NCI-H460 (cell line): Measurements from ENCODE around the gene GXYLT1. TPM values are rescaled to one million over a fixed set of nuclear protein-coding genes. Genes with fewer than 3 reads are reported as not detected.
"Not testable (repeated sequence)": the region's sequence is repeated elsewhere in the genome, so short reads cannot be mapped to it uniquely, and the experiment has no call there.

Experiments used
- DNase-seq: peaks from one replicate; pipeline ENCODE4 v3.0.0-alpha.2; 2016; ENCODE audit warnings: low read depth; ENCODE audit errors: extremely low read depth
- total RNA-seq: library from RNA; depleted of rRNA; stranded (reverse); fragments of >200 nt; shearing (Covaris generic); gene quantifications from 2 replicates; pipeline ENCODE4 v1.2.3, GENCODE V29; 2014

The GXYLT1 gene
- total RNA-seq, 1 experiment from 2014 or later = 20.1 TPM

DNA sequence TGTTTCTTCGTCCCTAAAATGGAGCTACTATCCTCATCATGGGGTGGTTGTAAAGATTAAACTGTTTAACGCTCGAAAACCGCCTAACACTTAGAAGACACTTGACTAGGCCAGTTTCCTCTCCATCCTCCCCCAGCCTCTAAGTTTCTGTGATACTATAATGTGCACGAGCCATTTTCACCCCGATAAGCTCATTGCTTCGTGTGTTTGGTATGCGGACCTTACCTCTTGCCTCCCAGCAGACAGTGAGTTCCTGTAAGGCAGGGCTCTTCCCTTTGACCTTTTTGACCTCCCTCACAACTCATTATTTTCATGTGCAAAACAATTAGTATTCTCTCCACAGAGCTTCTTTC, 499 bp upstream of the GXYLT1 start:
- DNase-seq = no peak

- DNase-seq = no peak
These were observed 591 bp downstream of the GXYLT1 start for GRCh38 chr12:42144158-42144407.

DNA sequence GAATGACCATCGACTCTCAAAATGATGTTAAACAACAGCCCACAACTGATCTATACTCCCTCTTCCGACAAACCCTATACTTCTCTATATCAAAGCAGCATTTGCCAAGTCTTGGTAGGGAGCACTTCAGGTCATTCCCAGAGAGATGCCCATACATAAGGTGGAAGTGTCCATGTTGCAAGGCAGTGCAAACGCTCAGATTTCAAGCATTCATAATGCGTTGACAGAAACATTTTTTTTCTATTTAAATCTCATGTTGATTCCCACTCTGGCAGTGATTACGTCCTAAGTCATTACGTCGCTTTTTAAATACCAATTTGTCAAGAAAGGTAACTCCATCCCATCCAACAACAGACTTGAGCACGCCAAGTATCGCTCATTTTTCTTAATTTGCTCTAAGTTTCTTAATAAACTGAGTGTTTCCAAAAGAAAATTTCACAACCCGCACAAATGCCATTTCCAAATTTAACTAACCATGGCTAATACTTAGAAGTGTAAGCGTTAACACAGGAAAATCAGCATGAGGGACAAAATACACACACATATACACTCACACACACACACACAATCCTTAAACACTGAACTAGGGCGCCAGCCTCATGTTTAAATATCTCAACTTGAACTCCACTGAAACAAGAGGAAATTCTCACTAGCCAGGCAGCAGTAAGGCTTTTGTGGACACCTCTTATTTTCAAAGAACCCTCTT, 1.1 kb downstream of the GXYLT1 start:
- no peak for DNase-seq

- DNase-seq = no peak
These were observed 2.6 kb downstream of the GXYLT1 start for GRCh38 chr12:42141981-42142606.

- DNase-seq = no peak
These were observed 3.8 kb downstream of the GXYLT1 start for GRCh38 chr12:42140901-42141300.

DNA sequence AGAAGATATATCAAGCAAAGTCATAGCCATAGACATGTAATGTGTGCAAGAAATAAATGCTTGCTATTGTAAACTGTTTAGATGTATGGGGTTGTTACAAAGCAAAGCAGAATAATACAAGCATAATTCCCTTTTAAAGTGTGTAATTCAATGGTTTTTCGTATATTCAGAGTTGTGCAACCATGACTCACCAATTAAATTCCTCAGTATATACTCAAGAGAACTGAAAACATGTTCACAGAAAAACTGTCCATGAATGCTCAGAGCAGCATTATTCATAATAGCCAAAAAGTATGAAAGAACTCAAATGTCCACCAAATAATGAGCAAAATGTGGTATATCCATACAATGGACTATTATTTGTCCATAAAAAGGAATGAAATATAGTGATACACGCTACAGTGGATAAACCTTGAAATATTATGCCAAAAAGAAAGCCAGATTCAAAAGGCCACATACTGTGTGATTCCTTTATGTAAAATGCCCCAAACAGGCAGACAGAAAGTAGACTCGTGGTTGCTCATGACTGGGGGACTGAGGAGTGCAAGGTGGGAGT, 9.3 kb downstream of the GXYLT1 start:
- no peak for DNase-seq

DNA sequence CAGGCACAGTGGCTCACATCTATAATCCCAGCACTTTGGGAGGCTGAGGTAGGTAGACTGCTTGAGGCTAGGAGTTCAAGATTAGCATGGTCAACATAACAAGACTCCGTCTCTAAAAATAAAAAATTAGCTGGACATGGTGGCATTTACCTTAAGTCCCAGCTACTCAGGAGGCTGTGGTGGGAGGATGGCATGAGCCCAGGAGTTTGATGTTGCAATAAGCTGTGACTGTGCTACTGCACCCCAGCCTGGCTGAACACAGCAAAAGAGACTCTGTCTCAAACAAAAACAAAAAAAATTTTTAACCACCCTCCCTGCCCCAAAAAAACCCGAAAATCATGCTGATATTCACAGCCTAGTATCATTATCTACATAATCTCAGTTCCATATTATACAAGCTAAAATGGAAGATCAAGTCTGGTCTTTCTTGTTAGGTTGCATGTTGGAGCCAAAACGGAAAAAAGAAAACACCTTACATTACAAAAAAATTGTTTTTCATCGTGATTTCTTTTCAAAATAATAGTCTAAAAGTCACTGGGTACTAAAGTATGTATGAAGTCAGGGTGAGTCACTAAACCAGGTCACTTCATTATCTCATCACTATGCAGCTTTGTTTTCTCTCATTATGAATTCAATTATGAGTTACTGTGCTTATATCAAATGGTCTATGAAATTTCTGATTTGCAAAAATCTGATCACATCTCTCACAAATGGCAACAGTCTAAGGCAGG, 13.8 kb downstream of the GXYLT1 start:
- DNase-seq = no peak

DNA sequence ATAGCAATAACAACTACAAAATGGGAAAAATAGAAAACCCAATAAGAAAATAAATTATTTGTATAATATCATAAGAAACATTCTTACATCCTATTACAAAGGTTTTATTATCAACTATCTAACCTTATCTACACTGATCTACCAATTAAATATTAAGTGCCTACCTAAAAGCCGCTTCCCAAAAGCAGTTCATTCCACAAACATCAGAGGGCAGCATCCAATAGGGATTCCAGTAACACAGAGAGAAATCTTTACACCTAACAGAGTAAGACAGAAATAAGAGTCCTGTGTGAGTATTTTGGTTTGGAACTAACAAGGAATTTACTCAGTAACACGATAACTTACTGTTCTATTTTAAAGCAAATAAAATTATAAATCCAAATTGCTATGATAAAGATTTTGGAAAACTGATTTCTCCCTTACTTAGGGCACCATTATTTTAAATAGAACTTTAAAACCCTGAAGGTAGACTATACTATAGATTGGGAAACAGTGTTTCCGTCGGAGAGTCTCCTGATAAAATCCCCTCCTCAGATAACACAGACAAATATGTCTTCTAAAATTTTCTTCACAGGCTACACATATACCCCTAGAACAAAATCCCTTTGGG, 15.0 kb downstream of the GXYLT1 start:
- peak; percentile 75 for DNase-seq

- no peak for DNase-seq
These were observed 15.8 kb downstream of the GXYLT1 start for GRCh38 chr12:42128888-42129287.

DNA sequence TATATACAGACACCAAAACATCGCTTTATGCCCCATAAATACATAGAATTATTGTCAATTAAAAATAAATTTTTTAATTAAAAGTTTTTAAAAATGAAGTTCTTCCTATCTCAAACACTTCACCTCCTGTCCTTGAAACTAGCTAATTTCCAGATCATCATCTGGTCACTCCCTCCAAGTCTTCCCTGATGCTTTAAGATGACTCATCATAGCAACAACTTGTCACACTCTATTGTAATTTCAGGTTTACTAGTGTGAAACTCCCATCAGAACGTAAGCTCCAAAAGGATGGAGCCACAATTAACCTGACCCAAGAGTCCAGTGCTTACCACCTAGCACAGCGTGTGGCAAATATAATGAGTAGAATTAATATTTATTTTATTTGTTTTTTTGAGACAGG, 16.3 kb downstream of the GXYLT1 start:
- DNase-seq = peak; percentile 52

GRCh38 chr12:42126963-42127362, 17.7 kb downstream of the GXYLT1 start:
- DNase-seq = no peak

DNA sequence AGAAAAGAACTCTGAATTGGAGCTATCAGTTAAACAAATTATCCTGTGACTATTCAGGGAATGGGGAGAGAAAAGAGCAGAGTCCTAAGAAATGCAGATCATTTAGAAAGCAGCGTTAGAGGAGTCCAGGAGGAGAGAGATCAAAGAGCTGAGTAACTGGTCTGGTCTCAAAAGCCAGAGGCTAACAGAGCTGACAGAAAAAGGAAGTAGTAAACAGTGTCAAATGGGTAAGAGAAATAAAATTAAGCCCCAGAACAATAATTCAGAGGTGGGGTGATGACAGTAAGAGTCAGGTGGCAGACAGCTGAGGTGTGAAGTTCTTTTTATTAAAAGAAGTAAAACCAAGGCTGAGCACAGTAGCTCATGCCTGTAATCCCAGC, 19.3 kb downstream of the GXYLT1 start:
- DNase-seq = no peak

DNA sequence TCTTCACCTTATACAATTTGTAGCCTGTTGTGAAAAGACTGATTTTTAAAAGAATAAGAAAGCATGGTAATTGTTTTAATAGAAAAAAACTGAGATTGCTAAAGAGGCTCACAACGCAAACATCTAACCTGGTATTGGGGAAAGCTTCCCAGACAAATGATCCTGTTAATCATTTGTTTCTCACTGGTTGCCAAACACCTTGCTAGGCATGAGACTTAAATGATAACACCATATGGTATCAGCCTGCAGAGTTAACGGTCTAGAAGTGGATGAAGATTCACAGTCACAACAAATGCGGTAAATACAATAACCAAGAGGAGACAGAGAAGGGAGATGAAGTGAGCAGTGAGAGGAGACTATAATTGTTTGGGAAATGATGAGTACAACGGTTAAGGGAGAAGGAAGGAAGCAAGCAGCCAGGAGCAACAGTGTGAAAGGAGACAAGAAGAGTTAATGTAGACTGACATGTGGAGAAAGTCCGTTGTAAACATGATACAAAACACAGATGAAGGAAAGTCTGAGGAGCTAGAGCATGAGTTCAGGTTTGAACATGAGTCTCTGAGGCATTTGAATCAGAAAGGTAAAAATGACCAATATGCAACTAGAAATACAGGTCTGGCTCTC, 19.8 kb downstream of the GXYLT1 start:
- DNase-seq = no peak

DNA sequence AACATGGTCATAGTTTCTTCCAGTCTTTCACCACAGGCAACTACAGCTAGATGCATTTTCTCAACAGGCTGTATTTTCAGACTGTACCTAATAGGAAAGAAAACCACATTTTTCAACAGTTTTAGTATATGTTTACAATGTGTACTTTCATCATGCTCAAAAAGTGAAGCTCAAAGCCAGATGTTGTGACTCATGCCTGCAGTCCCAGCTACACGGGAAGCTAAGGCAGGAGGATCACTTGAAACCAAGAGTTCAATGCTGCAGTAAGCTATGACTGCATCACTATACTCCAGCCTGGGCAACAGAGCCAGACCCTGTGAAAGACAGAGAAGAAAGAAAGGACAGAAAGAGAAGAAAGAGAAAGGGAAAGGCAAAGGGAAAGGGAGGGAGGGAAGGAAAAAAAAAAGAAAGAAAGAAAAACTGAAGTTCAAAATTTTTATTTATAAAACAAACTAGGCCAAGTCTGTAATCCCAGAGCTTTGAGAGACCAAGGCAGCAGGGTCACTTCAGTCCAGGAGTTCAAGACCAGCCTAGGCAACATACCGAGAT, 25.5 kb downstream of the GXYLT1 start:
- DNase-seq = no peak

- DNase-seq = no peak
These were observed 26.4 kb downstream of the GXYLT1 start for GRCh38 chr12:42118136-42118879.

GRCh38 chr12:42109031-42109430, 35.6 kb downstream of the GXYLT1 start:
- DNase-seq = no peak

- DNase-seq = not testable (repeated sequence)
These were observed 37.9 kb downstream of the GXYLT1 start for GRCh38 chr12:42106791-42107190.

GRCh38 chr12:42104784-42105183, 39.9 kb downstream of the GXYLT1 start:
- DNase-seq = no peak

DNA sequence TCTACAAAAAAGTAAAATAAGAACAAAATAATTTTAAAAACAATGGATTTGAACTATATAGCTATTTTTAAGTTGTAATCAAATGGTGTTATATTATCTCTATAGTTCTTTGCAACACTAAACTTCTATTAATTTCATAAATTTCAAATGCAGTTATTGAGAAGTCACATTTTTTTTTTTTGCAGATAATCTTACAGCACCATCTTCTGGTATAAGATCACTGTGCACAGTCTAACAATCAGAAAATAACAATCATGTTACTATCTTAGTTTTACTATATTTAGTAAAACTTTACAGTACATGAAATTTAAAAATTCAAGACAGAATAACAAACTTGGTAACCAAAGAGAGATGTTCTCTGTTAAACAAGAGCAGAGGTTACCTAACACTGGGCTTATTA, 40.6 kb downstream of the GXYLT1 start:
- no peak for DNase-seq

DNA sequence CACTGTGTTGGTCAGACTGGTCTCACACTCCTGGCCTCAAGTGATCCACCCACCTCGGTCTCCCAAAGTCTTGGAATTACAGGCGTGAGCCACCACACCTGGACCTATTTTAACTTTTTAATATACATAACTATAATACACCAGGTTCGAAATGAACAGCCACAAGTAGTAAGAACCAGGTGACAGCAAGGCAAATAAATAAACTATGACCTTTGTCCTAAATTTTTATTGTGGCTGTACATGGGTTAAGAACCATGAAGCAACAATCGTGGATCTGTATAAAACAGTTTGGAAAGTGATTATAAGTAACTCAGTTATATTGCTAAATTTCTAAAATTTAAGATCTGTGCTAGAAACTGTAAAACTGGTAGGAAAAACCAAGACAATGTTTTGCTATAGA, 41.5 kb downstream of the GXYLT1 start:
- no peak for DNase-seq
